ENCODE results near the gene CFAP298. TPM values are rescaled to one million over a fixed set of nuclear protein-coding genes. Genes with fewer than 3 reads are reported as not detected.
"Not testable (repeated sequence)": the region's sequence is repeated elsewhere in the genome, so short reads cannot be mapped to it uniquely, and the experiment has no call there.

CFAP298 gene
- total RNA-seq, 2 donors from 2014 or later = 20.3 to 22.5 TPM

DNA sequence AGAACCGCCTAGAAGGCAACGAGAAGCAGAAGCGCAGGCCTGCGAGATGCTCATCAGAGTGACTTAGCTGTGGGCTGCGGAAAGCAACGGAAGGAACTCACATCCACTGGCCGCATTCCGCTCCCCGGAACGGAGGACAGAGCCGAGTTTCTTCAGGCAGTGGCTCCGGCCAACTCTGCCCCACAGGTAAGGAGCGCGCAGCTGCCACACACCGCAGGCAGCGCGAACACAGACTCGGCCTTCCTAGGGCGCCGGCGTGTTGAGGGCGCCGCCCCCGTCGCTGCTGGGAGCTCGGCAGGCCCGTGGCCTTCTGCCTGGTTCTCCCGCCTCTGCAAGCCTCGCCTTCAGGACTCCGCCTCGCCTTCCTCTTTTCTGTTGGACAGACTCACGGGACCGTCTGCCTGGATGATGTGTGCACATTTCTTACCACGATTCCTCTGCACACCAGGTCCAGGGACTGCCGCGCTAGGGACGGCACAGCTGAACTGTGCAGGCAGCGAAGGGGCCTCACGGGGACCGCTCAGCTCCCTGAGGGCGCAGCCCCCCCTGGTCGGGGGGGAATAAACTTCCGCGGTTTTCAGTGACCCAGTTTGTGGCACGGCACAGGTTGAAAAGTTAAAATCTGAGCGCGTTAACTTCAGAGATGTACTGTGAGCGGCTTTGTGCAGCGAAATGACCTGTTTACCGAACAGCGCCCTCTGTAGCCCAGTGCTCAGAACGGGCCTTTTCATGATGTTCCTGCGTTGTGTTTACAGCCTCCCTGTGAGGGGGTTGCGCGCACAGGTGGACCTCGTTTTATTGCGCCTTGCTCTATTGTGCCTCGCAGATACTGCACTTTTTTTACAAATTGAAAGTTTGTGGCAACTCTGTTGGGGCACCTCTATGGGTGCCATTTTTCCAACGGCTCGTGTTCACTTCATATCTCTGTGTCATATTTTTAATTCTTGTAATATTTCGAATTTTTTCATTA, 42.6 kb downstream of the CFAP298 start:
- ATAC-seq (peak; percentile 89), DNase-seq (peak; percentile 64 to 80 (median 78))

DNA sequence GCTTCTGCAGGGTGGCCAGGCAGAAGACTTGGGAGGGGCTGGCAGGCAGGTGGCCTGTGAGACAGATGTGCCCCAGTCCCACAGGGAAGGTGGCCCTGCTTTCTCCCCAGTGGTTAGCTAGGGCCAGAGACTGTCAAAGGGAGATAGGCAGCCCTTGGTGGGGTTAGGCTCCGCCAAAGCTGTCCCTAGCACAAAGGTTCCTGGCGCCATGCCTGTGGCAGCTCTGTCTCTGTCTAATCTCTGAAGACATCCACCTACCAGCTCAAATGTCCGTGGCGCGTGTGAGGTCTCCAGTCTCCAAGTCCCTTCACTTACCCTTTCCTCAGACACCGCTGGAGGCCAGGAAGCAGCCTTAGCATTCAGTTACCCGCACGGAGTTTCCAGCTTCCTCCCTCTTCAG, 44.6 kb downstream of the CFAP298 start:
- H3K4me3 Mint-ChIP-seq = no peak overlapping the region
- ATAC-seq = no peak
- peaks cover 4% of the 10 kb centered on the region for H3K9me3 ChIP-seq (ENCODE audit: control insufficient read depth, low read length, poor library complexity, severe bottlenecking)

More for the DNA sequence above, 42.6 kb downstream of the CFAP298 start:
- H3K4me3 Mint-ChIP-seq = peak overlapping the region; percentile 93
- H3K27ac Mint-ChIP-seq = peak overlapping the region; percentile 93
- H3K27me3 Mint-ChIP-seq = no peaks in the 10 kb centered on the region
- peaks cover 4% of the 10 kb centered on the region for H3K36me3 Mint-ChIP-seq (ENCODE audit: low read depth)
- H3K4me1 Mint-ChIP-seq = peaks cover 28% of the 10 kb centered on the region
- H3K9me3 ChIP-seq (ENCODE audit: control insufficient read depth, low read length, poor library complexity, severe bottlenecking) = peaks cover 4% of the 10 kb centered on the region

DNA sequence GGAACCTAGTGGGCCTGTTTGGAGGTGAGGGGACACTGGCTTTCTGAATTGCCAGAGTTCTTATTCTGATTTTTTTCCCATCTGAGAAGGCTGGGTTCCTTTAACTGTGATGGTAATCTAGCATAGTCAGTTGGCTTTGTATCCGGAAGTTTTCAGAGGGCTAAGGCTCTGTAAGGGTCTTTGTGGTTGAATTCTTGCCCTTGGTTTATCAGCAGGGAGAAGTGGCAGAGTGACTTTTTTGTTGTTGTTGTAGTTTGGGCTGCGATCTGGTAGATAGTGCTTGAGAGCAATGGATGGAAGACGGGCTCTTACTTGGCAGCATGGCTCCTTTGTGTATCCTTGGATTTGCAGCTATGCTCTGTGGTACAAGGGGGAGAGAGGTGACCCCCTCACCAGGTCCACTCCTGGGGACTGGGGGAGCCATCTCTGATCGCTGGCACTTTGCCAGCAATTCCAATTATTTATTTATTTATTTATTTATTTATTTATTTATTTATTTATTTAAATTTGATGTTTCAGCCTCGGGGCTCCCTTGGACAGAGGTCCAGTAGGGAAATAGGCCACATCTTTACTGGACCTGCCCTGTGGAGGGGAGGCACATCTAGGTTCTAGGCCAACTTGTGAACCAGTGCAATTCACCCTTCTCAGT, 45.3 kb downstream of the CFAP298 start:
- H3K9me3 ChIP-seq (ENCODE audit: control insufficient read depth, low read length, poor library complexity, severe bottlenecking) = peaks cover 4% of the 10 kb centered on the region
- H3K36me3 Mint-ChIP-seq (ENCODE audit: low read depth) = peaks cover 4% of the 10 kb centered on the region
- DNase-seq (no peak), ATAC-seq (no peak)
- peak overlapping the region; percentile 29 for H3K27ac Mint-ChIP-seq
- H3K27me3 Mint-ChIP-seq = no peaks in the 10 kb centered on the region
- no peak overlapping the region for H3K4me3 Mint-ChIP-seq
- peaks cover 31% of the 10 kb centered on the region for H3K4me1 Mint-ChIP-seq

More for the DNA sequence above, 44.6 kb downstream of the CFAP298 start:
- Mint-ChIP-seq H3K27ac (peak overlapping the region; percentile 29), H3K36me3 (ENCODE audit: low read depth) (peaks cover 4% of the 10 kb centered on the region), H3K27me3 (no peaks in the 10 kb centered on the region), H3K4me1 (peaks cover 28% of the 10 kb centered on the region)
- DNase-seq = no peak

DNA sequence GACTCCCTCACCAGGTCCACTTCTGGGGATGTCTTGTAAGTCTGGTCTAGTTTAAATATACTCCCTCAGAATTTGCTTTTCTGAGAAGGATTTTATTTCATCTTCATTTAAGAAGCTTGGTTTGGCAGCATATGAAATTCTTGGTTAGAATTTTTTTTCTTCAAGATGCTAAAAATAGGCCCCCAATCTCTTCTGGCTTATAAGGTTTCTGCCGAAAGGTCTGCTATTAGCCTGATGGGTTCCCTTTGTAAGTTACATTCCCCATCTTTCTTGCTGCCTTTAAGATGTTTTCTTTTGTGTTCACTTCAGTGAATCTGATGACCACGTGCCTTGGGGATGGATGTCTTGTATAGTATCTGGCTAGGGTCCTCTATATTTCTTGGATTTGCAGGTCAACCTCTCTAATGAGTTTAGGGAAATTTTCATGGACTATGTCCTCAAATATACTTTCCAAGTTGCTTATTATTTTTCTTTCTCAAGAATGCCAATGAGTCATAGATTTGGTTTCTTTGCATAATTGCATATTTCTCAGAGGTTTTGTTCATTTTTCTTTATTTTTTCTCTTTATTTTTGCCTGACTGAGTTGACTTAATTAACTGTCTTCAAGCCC, 46.2 kb downstream of the CFAP298 start:
- Mint-ChIP-seq H3K27ac (no peak overlapping the region), H3K4me1 (peaks cover 33% of the 10 kb centered on the region), H3K27me3 (no peaks in the 10 kb centered on the region), H3K4me3 (no peak overlapping the region), H3K36me3 (ENCODE audit: low read depth) (peaks cover 4% of the 10 kb centered on the region)
- peaks cover 4% of the 10 kb centered on the region for H3K9me3 ChIP-seq (ENCODE audit: control insufficient read depth, low read length, poor library complexity, severe bottlenecking)
- ATAC-seq (no peak), DNase-seq (no peak)

- no peak overlapping the region for H3K4me3 Mint-ChIP-seq
- H3K27me3 Mint-ChIP-seq = no peaks in the 10 kb centered on the region
- ATAC-seq = no peak
- H3K36me3 Mint-ChIP-seq (ENCODE audit: low read depth) = peaks cover 4% of the 10 kb centered on the region
- no peak overlapping the region for H3K27ac Mint-ChIP-seq
- peaks cover 19% of the 10 kb centered on the region for H3K4me1 Mint-ChIP-seq
- H3K9me3 ChIP-seq (ENCODE audit: control insufficient read depth, low read length, poor library complexity, severe bottlenecking) = peaks cover 4% of the 10 kb centered on the region
- DNase-seq = no peak
Observed at GRCh38 chr21:32562915-32563314, 49.3 kb downstream of the CFAP298 start.

DNA sequence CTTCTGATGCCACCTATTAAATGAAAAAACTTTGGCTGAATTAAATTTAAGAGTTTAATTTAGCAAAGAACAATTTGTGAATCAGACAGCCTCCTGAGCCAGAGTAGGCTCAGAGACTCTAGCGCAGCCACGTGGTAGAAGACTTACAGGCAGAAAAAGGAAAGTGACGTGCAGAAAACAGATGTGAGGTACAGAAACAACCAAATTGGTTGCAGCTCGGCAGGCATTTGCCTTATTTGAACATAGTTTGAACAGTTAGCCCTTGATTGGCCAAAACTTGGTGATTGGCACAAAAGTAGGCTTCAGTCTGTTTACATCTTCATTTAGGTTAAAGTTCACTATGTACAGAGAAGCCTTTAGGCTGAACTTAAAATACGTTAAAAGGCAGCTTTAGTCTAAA, 49.8 kb downstream of the CFAP298 start:
- Mint-ChIP-seq H3K4me3 (no peak overlapping the region), H3K27me3 (no peaks in the 10 kb centered on the region), H3K4me1 (peaks cover 17% of the 10 kb centered on the region), H3K27ac (no peak overlapping the region), H3K36me3 (ENCODE audit: low read depth) (peaks cover 4% of the 10 kb centered on the region)
- ATAC-seq (no peak), DNase-seq (no peak)
- H3K9me3 ChIP-seq (ENCODE audit: control insufficient read depth, low read length, poor library complexity, severe bottlenecking) = peaks cover 4% of the 10 kb centered on the region

DNA sequence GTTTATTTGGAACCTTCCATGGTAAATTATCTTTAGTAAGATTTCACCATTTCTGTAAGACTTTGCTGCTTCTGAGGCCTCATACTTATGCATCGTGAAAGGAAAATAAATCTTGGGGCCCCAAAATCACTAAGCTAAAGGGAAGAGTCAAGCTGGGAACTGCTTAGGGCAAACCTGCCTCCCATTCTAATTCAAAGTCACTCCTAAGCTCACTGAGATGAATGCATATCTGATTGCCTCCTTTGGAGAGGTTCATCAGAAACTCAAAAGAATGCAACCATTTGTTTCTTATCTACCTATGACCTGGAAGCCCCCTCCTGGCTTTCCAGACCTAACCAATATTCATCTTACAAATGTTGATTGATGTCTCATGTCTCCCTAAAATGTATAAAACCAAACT, 50.7 kb downstream of the CFAP298 start:
- H3K4me1 Mint-ChIP-seq = peaks cover 15% of the 10 kb centered on the region
- H3K27ac Mint-ChIP-seq; H3K27me3 Mint-ChIP-seq; DNase-seq; H3K9me3 ChIP-seq (ENCODE audit: control insufficient read depth, low read length, poor library complexity, severe bottlenecking); ATAC-seq; H3K4me3 Mint-ChIP-seq; H3K36me3 Mint-ChIP-seq (ENCODE audit: low read depth): not testable (repeated sequence)

DNA sequence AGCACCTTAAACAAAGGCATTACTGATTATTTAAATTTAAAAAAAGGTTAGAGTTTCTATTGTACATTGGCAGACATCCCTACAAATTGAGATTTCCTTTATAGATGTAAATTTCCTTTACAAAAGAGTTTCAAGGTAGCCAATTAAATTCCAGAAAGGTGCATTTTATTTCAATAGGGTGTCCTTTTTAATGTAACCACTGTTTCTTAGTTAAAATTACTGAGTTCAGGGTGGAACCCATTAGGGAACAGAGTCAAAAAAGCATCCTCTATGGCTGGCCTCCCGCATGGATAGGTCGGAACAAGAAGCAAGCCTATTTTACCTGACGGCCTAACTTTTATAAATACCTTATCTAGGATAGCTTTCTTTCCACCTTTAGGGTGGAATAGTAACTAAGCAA, 51.3 kb downstream of the CFAP298 start:
- no peak for DNase-seq
- Mint-ChIP-seq H3K27ac (no peak overlapping the region), H3K4me1 (peaks cover 19% of the 10 kb centered on the region), H3K4me3 (no peak overlapping the region), H3K27me3 (no peaks in the 10 kb centered on the region), H3K36me3 (ENCODE audit: low read depth) (no peaks in the 10 kb centered on the region)
- ATAC-seq = no peak
- H3K9me3 ChIP-seq (ENCODE audit: control insufficient read depth, low read length, poor library complexity, severe bottlenecking) = peaks cover 4% of the 10 kb centered on the region

- DNase-seq (no peak), ATAC-seq (no peak)
- H3K27ac Mint-ChIP-seq = no peak overlapping the region
- H3K27me3 Mint-ChIP-seq = no peaks in the 10 kb centered on the region
- no peaks in the 10 kb centered on the region for H3K36me3 Mint-ChIP-seq (ENCODE audit: low read depth)
- H3K4me3 Mint-ChIP-seq = no peak overlapping the region
- H3K9me3 ChIP-seq (ENCODE audit: control insufficient read depth, low read length, poor library complexity, severe bottlenecking) = no peaks in the 10 kb centered on the region
- peaks cover 24% of the 10 kb centered on the region for H3K4me1 Mint-ChIP-seq
Observed at GRCh38 chr21:32559006-32559610, 53.1 kb downstream of the CFAP298 start.

- H3K4me1 Mint-ChIP-seq = peaks cover 24% of the 10 kb centered on the region
- H3K36me3 Mint-ChIP-seq (ENCODE audit: low read depth) = no peaks in the 10 kb centered on the region
- peak overlapping the region; percentile 9 for H3K4me3 Mint-ChIP-seq
- ATAC-seq = no peak
- no peaks in the 10 kb centered on the region for H3K9me3 ChIP-seq (ENCODE audit: control insufficient read depth, low read length, poor library complexity, severe bottlenecking)
- H3K27ac Mint-ChIP-seq = peak overlapping the region; percentile 47
- H3K27me3 Mint-ChIP-seq = no peaks in the 10 kb centered on the region
- DNase-seq = no peak
Observed at GRCh38 chr21:32558106-32558505, 54.1 kb downstream of the CFAP298 start.

DNA sequence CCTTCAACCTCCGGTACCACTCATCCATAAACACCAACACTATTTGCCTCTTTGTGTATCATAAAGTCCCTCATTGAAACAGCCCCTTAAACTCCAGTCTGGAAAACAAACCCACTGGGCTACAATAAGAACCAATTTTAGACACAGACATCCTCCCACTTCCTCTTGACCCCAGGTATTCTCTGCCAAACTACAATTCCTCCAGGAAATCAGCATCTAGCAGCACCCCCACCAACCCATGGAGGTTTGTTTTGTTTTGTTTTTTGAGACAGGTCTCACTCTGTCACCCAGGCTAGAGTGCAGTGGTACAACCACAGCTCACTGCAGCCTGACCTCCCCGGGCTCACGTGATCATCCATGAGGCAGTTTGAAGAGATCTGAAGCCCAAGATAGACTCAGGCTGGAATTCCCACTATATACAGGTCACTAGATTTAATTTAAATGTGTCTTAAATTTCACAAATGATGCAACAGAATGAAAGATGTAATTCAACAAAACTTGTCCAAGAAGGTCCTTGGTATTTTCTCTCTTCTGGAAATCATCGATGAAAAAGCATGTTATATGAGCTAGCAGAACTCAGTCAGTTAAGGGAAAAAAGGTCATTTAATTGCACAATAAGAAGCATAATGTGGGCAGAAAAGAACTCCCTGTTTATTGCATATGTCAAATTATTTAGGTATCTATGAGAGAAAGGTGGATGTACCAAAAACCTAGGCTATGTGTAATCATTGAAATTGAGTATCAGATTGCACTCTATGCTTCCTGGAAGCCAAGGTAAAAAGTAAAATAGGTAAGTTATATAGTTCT, 57.1 kb downstream of the CFAP298 start:
- no peak overlapping the region for H3K4me3 Mint-ChIP-seq
- ATAC-seq (no peak), DNase-seq (no peak)
- peaks cover 16% of the 10 kb centered on the region for H3K4me1 Mint-ChIP-seq
- H3K36me3 Mint-ChIP-seq (ENCODE audit: low read depth) = no peaks in the 10 kb centered on the region
- H3K27me3 Mint-ChIP-seq = no peaks in the 10 kb centered on the region
- no peaks in the 10 kb centered on the region for H3K9me3 ChIP-seq (ENCODE audit: control insufficient read depth, low read length, poor library complexity, severe bottlenecking)
- H3K27ac Mint-ChIP-seq = peak overlapping the region; percentile 56

GRCh38 chr21:32549886-32550285, 62.3 kb downstream of the CFAP298 start:
- Mint-ChIP-seq H3K27ac (no peak overlapping the region), H3K4me1 (peaks cover 17% of the 10 kb centered on the region), H3K4me3 (no peak overlapping the region), H3K36me3 (ENCODE audit: low read depth) (peaks cover 3% of the 10 kb centered on the region), H3K27me3 (no peaks in the 10 kb centered on the region)
- DNase-seq = no peak
- H3K9me3 ChIP-seq (ENCODE audit: control insufficient read depth, low read length, poor library complexity, severe bottlenecking) = no peaks in the 10 kb centered on the region
- ATAC-seq = no peak

Data from T-helper 17 cell (primary cell).